PC-9 (cell line): ENCODE data around the gene PCDHGA12. TPM values are rescaled to one million over a fixed set of nuclear protein-coding genes. Genes with fewer than 3 reads are reported as not detected.

Experiments used
- BruUV-seq: library from RNA; stranded (reverse); fragments of 400-500 nt; replicated peaks from 2 replicates; lab custom pipeline; 2021; lab: Mats Ljungman, UMichigan
- CTCF ChIA-PET: fragments of 300-600 bp; sonication (Branson Sonifier 250); formaldehyde crosslinking; loops from one replicate; lab custom pipeline; 2022; ENCODE audit warnings: antibody characterized with exemption; lab: Charles Lee
- POLR2A ChIA-PET: fragments of 300-600 bp; sonication (Branson Sonifier 250); formaldehyde crosslinking; loops from one replicate; lab custom pipeline; 2022; ENCODE audit warnings: antibody characterized with exemption; ENCODE audit not compliant: unreplicated experiment; lab: Charles Lee
- DNase-seq, 2 experiments: peaks; one replicate each; pipeline versions ENCODE4 v3.0.0 to v3.0.0-alpha.2; 2015 to 2022; ENCODE audit warnings: mixed read lengths in 1 of 2
- H2AFZ ChIP-seq: fragments of 200-600 bp; sonication (generic); 2 replicates; pipeline ENCODE4 v1.8.1; 2017; ENCODE audit warnings: antibody characterized with exemption
- H3F3A ChIP-seq: fragments of 200-600 bp; sonication (generic); 2 replicates; pipeline ENCODE4 v1.8.1; 2017; ENCODE audit warnings: antibody characterized with exemption, mild to moderate bottlenecking, low read depth; ENCODE audit not compliant: insufficient read depth
- H3K27ac ChIP-seq: fragments of 200-600 bp; sonication (generic); 2 replicates; pipeline ENCODE4 v1.6.1; 2016; ENCODE audit warnings: mixed run types
- H3K27me3 ChIP-seq: fragments of 200-600 bp; sonication (generic); 2 replicates; pipeline ENCODE4 v1.6.1; 2016; ENCODE audit warnings: low read depth, mixed run types; ENCODE audit not compliant: insufficient read depth
- H3K36me3 ChIP-seq: fragments of 200-600 bp; sonication (generic); 2 replicates; pipeline ENCODE4 v1.6.1; 2016; ENCODE audit warnings: low read depth, mixed run types
- H3K4me1 ChIP-seq: fragments of 200-600 bp; sonication (generic); replicated peaks from 2 replicates; pipeline ENCODE4 v1.6.1; 2016; ENCODE audit warnings: mixed run types; ENCODE audit not compliant: insufficient read depth
- H3K4me2 ChIP-seq: fragments of 200-600 bp; sonication (generic); 2 replicates; pipeline ENCODE4 v1.6.1; 2017; ENCODE audit warnings: mixed run types
- H3K4me3 ChIP-seq: fragments of 200-600 bp; sonication (generic); 2 replicates; pipeline ENCODE4 v1.6.1; 2016; ENCODE audit warnings: mixed run types
- H3K79me2 ChIP-seq: fragments of 200-600 bp; sonication (generic); 2 replicates; pipeline ENCODE4 v1.6.1; 2017; ENCODE audit warnings: low read depth, mixed run types
- H3K9me2 ChIP-seq: fragments of 200-600 bp; sonication (generic); 2 replicates; pipeline ENCODE4 v1.8.1; 2017; ENCODE audit warnings: mild to moderate bottlenecking; ENCODE audit not compliant: insufficient read depth
- H3K9me3 ChIP-seq: fragments of 200-600 bp; sonication (generic); 2 replicates; pipeline ENCODE4 v1.8.1; 2016; ENCODE audit warnings: low read depth; ENCODE audit not compliant: insufficient read depth
- H4K20me1 ChIP-seq: fragments of 200-600 bp; sonication (generic); 2 replicates; pipeline ENCODE4 v1.8.1; 2017; ENCODE audit not compliant: insufficient read depth
- EZH2 ChIP-seq: fragments of 200-600 bp; sonication (generic); IDR thresholded peaks from 2 replicates; pipeline ENCODE4 v1.8.0; 2017; ENCODE audit warnings: antibody characterized with exemption, low read depth
- intact Hi-C: fragments of 100-400 bp; cut with micrococcal nuclease; formaldehyde crosslinking; loops from one replicate; pipeline ENCODE4 v1.10.0; 2022; ENCODE audit not compliant: unreplicated experiment
- total RNA-seq: library from RNA; stranded (reverse); gene quantifications from 2 replicates; pipeline ENCODE4 v1.2.3, GENCODE V29; 2021
- TF ChIP-seq, protein P1 (sequence below): fragments of 200-600 bp; sonication (generic); conservative IDR thresholded peaks from 2 replicates; pipeline ENCODE4 v1.6.1; 2017; ENCODE audit warnings: mixed run types, antibody characterized with exemption, mild to moderate bottlenecking, moderate library complexity

The PCDHGA12 gene
- total RNA-seq, 1 experiment from 2014 or later = not detected

DNA sequence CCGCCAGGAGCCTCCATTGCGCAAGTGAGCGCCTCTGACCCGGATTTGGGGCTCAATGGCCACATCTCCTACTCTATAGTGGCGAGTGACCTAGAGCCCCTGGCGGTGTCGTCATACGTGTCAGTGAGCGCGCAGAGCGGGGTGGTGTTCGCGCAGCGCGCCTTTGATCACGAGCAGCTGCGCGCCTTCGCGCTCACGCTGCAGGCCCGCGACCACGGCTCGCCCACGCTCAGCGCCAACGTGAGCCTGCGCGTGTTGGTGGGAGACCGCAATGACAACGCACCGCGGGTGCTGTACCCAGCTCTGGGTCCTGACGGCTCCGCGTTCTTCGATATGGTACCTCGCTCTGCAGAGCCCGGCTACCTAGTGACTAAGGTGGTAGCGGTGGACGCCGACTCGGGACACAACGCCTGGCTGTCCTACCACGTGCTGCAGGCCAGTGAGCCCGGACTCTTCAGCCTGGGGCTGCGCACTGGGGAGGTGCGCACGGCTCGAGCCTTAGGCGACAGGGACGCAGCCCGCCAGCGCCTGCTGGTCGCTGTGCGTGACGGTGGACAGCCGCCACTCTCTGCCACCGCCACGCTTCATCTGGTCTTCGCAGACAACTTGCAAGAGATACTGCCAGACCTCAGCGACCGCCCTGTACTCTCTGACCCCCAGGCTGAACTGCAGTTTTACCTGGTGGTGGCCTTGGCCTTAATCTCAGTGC, 20.6 kb upstream of the PCDHGA12 start:
- intact Hi-C loops = loop anchor here (5.0 to 10.0 kb wide), 3 partner anchors 85 to 327 kb away; partner anchors contain the start of genes PCDHB14 and TAF7
- no peaks in the 10 kb centered on the region for H4K20me1 ChIP-seq
- H3K9me3 ChIP-seq = no peaks in the 10 kb centered on the region
- no peaks in the 10 kb centered on the region for H3K79me2 ChIP-seq
- no peak overlapping the region for H2AFZ ChIP-seq
- peaks cover 23% of the 10 kb centered on the region; the same call in 1 of the 2 replicates for H3K27me3 ChIP-seq
- ChIA-PET CTCF (no interaction called here), POLR2A (no interaction called here)
- H3K4me2 ChIP-seq = no peak overlapping the region
- no TSS peak for BruUV-seq
- DNase-seq = no peak
- no peaks in the 10 kb centered on the region for H3K4me1 ChIP-seq
- H3K9me2 ChIP-seq = no peaks in the 10 kb centered on the region
- no peak overlapping the region for H3K27ac ChIP-seq
- no peak overlapping the region for H3K4me3 ChIP-seq
- H3K36me3 ChIP-seq = no peaks in the 10 kb centered on the region
- TF ChIP-seq EZH2 = no peak
- TF ChIP-seq, protein P1, sequence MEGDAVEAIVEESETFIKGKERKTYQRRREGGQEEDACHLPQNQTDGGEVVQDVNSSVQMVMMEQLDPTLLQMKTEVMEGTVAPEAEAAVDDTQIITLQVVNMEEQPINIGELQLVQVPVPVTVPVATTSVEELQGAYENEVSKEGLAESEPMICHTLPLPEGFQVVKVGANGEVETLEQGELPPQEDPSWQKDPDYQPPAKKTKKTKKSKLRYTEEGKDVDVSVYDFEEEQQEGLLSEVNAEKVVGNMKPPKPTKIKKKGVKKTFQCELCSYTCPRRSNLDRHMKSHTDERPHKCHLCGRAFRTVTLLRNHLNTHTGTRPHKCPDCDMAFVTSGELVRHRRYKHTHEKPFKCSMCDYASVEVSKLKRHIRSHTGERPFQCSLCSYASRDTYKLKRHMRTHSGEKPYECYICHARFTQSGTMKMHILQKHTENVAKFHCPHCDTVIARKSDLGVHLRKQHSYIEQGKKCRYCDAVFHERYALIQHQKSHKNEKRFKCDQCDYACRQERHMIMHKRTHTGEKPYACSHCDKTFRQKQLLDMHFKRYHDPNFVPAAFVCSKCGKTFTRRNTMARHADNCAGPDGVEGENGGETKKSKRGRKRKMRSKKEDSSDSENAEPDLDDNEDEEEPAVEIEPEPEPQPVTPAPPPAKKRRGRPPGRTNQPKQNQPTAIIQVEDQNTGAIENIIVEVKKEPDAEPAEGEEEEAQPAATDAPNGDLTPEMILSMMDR = no peak
- no peaks in the 10 kb centered on the region for H3F3A ChIP-seq

GRCh38 chr5:141411575-141411974, 18.7 kb upstream of the PCDHGA12 start:
- H3K4me1 ChIP-seq = no peaks in the 10 kb centered on the region
- H3K4me2 ChIP-seq = no peak overlapping the region
- POLR2A ChIA-PET = no interaction called here
- H3F3A ChIP-seq = no peaks in the 10 kb centered on the region
- H3K79me2 ChIP-seq = no peaks in the 10 kb centered on the region
- no TSS peak for BruUV-seq
- TF ChIP-seq EZH2 = no peak
- TF ChIP-seq, protein P1 = no peak
- H3K4me3 ChIP-seq = no peak overlapping the region
- no peaks in the 10 kb centered on the region for H3K9me2 ChIP-seq
- DNase-seq = no peak
- no peaks in the 10 kb centered on the region for H3K36me3 ChIP-seq
- H3K9me3 ChIP-seq = no peaks in the 10 kb centered on the region
- intact Hi-C loops = loop anchor here (5.0 to 10.0 kb wide), 3 partner anchors 87 to 329 kb away; partner anchors contain the start of genes PCDHB14 and TAF7
- CTCF ChIA-PET = no interaction called here
- H2AFZ ChIP-seq = no peak overlapping the region
- no peak overlapping the region for H3K27ac ChIP-seq
- H3K27me3 ChIP-seq = peaks cover 18% of the 10 kb centered on the region; the same call in 1 of the 2 replicates
- no peaks in the 10 kb centered on the region for H4K20me1 ChIP-seq

GRCh38 chr5:141412854-141413539, 17.3 kb upstream of the PCDHGA12 start, which contains the start of gene PCDHGA10:
PCDHGA10 (plus strand) TSS chr5:141412987; CDS start chr5:141413176, 189 bp downstream.
- Histone ChIP-seq H2AFZ (peak within 1 kb of the TSS; percentile 81), H3K36me3 (no peaks in the 10 kb centered on the region), H3K4me1 (no peaks in the 10 kb centered on the region), H3K9me3 (no peaks in the 10 kb centered on the region), H3K27ac (no peak within 1 kb of the TSS), H3K27me3 (0 out of 2 replicates have a peak, but pooled peaks cover 11% of the 10 kb centered on the region), H4K20me1 (no peaks in the 10 kb centered on the region), H3K4me3 (peak within 1 kb of the TSS; percentile 54; the same call in 1 of the 2 replicates), H3F3A (no peaks in the 10 kb centered on the region), H3K4me2 (peak within 1 kb of the TSS; percentile 83), H3K9me2 (no peaks in the 10 kb centered on the region), H3K79me2 (no peaks in the 10 kb centered on the region)
- CTCF ChIA-PET = interaction anchor here (0.5 to 1.6 kb wide), 11 partner anchors 43 to 327 kb away, joined by 3 to 9 read pairs (median 4); partner anchors contain the start of genes PCDHB14, PCDHB2 and PCDHGB3
- POLR2A ChIA-PET = interaction anchor here (0.6 kb wide), 4 partner anchors 74 to 861 kb away, joined by 3 to 9 read pairs (median 6); partner anchors contain the start of gene TAF7
- TF ChIP-seq, protein P1 = peak; percentile 86
- no peak for TF ChIP-seq EZH2
- BruUV-seq = no TSS peak
- peak; percentile 58 for DNase-seq
- intact Hi-C loops = loop anchor here (2.0 to 10.0 kb wide), 4 partner anchors 88 to 331 kb away; partner anchors contain the start of genes PCDHB14 and TAF7
